ENCODE results near the gene ETFA. TPM values are rescaled to one million over a fixed set of nuclear protein-coding genes. Genes with fewer than 3 reads are reported as not detected.

The ETFA gene
- total and polyA plus RNA-seq, 10 of the 15 experiments (the other 5 are each of a cell fraction or from before 2014, with no cell fraction given): 114 to 331 (median 152) TPM

DNA sequence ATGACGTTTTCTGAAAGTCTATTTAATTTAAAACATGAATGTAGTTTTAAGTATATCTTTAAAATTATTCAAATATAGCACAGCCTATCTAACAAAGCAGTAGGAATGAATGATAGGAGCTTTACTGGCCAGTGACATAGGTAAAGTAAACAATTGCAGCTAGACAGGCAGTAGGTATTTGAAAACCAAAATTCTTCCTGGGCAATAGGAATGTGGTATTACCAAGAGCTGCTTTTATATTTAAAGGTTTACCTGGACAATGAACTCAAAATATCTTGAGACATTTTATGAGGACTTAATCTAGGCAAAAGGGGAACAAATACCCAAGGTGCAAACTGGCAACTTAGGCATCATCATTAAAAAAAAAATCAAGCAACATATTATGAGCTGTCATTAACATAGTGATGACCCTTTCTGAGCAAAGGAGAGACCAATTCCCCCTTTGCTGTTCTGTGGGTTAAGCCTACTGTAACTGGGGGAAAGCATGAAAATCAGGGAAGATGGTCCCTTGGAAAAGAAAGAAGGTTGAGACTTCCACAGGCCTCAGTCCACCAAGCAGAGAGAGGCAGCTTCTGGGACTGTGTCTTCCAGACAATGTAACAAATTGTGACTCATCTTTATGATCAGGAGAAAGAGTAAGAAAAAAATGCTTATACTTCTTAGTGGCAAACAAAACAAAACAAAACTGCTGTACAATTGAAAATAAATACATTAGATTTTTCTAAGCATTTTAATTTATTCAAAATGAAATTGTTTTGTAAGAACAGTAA is 38.2 kb upstream of the ETFA start:
- WGBS (ENCODE audit: insufficient coverage, insufficient replicate concordance, low lambda C conversion rate, missing lambda C conversion rate): 0% methylated on average over 1 of the region's 1 CpG
- POLR2A ChIA-PET: no interaction called here
- ATAC-seq (no peak), DNase-seq (ENCODE audit: low read depth, low spot score) (no peak), FAIRE-seq (no peak)
- Histone ChIP-seq H3K36me3 (ENCODE audit: control insufficient read depth in 2 of 2, insufficient read depth in 2 of 2, low read length in 1 of 2) (no peaks in the 10 kb centered on the region), H3K4me2 (ENCODE audit: control insufficient read depth, insufficient read depth) (no peak overlapping the region), H3K9ac (ENCODE audit: control insufficient read depth, insufficient read depth, low read length) (no peak overlapping the region), H2AFZ (ENCODE audit: control insufficient read depth, low read depth, low read length) (no peak overlapping the region), H3K9me3 (replicated peaks; ENCODE audit: control insufficient read depth, insufficient read depth, low read length) (no peaks in the 10 kb centered on the region), H4K20me1 (ENCODE audit: control insufficient read depth, insufficient read depth) (no peaks in the 10 kb centered on the region), H3K4me3 (no peak overlapping the region), H3K27me3 (replicated peaks in 1 of 2; ENCODE audit: control insufficient read depth in 2 of 2, insufficient read depth in 2 of 2, low read length in 1 of 2) (peaks cover 8 to 20% of the 10 kb centered on the region in 2 experiments), H3K79me2 (ENCODE audit: control insufficient read depth, insufficient read depth, low read length) (no peaks in the 10 kb centered on the region), H3K4me1 (ENCODE audit: control insufficient read depth, insufficient read depth, low read length) (0 out of 2 replicates have a peak, but pooled peaks cover 6% of the 10 kb centered on the region), H3K27ac (ENCODE audit: control insufficient read depth, insufficient read depth) (no peak overlapping the region)
- no TSS peak for BruUV-seq (replicated peaks)
- CTCF ChIA-PET: interaction anchor here (1.0 kb wide), 1 partner anchor 14 kb away, joined by 3 read pairs; no protein-coding TSS in a partner anchor
- intact Hi-C loops (cut with micrococcal nuclease; ENCODE audit: unreplicated experiment): loop anchor here (5.0 kb wide), 1 partner anchor 493 kb away; no protein-coding TSS in a partner anchor
- RAD21 ChIA-PET (ENCODE audit: unreplicated experiment): no interaction called here
- TF ChIP-seq RAD51 (IDR thresholded peaks at IDR 0.05): no peak
- TF ChIP-seq HDAC6 (IDR thresholded peaks at IDR 0.05; ENCODE audit: unreplicated experiment): no peak
- no peak for TF ChIP-seq CHD2 (IDR thresholded peaks at IDR 0.05; ENCODE audit: borderline replicate concordance, low read depth, low read length)
- TF ChIP-seq, protein P1, sequence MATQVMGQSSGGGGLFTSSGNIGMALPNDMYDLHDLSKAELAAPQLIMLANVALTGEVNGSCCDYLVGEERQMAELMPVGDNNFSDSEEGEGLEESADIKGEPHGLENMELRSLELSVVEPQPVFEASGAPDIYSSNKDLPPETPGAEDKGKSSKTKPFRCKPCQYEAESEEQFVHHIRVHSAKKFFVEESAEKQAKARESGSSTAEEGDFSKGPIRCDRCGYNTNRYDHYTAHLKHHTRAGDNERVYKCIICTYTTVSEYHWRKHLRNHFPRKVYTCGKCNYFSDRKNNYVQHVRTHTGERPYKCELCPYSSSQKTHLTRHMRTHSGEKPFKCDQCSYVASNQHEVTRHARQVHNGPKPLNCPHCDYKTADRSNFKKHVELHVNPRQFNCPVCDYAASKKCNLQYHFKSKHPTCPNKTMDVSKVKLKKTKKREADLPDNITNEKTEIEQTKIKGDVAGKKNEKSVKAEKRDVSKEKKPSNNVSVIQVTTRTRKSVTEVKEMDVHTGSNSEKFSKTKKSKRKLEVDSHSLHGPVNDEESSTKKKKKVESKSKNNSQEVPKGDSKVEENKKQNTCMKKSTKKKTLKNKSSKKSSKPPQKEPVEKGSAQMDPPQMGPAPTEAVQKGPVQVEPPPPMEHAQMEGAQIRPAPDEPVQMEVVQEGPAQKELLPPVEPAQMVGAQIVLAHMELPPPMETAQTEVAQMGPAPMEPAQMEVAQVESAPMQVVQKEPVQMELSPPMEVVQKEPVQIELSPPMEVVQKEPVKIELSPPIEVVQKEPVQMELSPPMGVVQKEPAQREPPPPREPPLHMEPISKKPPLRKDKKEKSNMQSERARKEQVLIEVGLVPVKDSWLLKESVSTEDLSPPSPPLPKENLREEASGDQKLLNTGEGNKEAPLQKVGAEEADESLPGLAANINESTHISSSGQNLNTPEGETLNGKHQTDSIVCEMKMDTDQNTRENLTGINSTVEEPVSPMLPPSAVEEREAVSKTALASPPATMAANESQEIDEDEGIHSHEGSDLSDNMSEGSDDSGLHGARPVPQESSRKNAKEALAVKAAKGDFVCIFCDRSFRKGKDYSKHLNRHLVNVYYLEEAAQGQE (IDR thresholded peaks at IDR 0.05; ENCODE audit: low read depth, low read length): no peak
- no peak for TF ChIP-seq MYB (IDR thresholded peaks at IDR 0.05; ENCODE audit: borderline replicate concordance, low read depth, low read length)
- TF ChIP-seq, protein P2, sequence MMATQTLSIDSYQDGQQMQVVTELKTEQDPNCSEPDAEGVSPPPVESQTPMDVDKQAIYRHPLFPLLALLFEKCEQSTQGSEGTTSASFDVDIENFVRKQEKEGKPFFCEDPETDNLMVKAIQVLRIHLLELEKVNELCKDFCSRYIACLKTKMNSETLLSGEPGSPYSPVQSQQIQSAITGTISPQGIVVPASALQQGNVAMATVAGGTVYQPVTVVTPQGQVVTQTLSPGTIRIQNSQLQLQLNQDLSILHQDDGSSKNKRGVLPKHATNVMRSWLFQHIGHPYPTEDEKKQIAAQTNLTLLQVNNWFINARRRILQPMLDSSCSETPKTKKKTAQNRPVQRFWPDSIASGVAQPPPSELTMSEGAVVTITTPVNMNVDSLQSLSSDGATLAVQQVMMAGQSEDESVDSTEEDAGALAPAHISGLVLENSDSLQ (IDR thresholded peaks at IDR 0.05): no peak
- TF ChIP-seq, protein P3, sequence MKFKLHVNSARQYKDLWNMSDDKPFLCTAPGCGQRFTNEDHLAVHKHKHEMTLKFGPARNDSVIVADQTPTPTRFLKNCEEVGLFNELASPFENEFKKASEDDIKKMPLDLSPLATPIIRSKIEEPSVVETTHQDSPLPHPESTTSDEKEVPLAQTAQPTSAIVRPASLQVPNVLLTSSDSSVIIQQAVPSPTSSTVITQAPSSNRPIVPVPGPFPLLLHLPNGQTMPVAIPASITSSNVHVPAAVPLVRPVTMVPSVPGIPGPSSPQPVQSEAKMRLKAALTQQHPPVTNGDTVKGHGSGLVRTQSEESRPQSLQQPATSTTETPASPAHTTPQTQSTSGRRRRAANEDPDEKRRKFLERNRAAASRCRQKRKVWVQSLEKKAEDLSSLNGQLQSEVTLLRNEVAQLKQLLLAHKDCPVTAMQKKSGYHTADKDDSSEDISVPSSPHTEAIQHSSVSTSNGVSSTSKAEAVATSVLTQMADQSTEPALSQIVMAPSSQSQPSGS (IDR thresholded peaks at IDR 0.05; ENCODE audit: low read length): no peak
- TF ChIP-seq SMAD1 (IDR thresholded peaks at IDR 0.05; ENCODE audit: low read depth, partially characterized antibody): no peak
- TF ChIP-seq SIN3A (IDR thresholded peaks at IDR 0.05; ENCODE audit: low read depth, low read length): no peak
- TF ChIP-seq, protein P4, sequence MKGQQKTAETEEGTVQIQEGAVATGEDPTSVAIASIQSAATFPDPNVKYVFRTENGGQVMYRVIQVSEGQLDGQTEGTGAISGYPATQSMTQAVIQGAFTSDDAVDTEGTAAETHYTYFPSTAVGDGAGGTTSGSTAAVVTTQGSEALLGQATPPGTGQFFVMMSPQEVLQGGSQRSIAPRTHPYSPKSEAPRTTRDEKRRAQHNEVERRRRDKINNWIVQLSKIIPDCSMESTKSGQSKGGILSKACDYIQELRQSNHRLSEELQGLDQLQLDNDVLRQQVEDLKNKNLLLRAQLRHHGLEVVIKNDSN (IDR thresholded peaks at IDR 0.05; ENCODE audit: borderline replicate concordance, extremely low read length, insufficient read depth, low read depth, low read length): no peak
- no peak for TF ChIP-seq CBX3 (IDR thresholded peaks at IDR 0.05; ENCODE audit: borderline replicate concordance, low read depth)
- TF ChIP-seq RCOR1 (conservative IDR thresholded peaks at IDR 0.05; ENCODE audit: low read depth, low read length): no peak
- in situ Hi-C loops (cut with MboI): no loop called here
- SMC1A ChIA-PET (ENCODE audit: uncharacterized antibody, unreplicated experiment): interaction anchor here (1.2 to 1.3 kb wide), 2 partner anchors 8 to 11 kb away, joined by 3 read pairs; no protein-coding TSS in a partner anchor

Measured in GM12878 (cell line).